WERI-Rb-1 (cell line): ENCODE results near the gene MGST3.

Source experiments
- DNase-seq: peaks from one replicate; pipeline ENCODE4 v3.0.0-alpha.2; 2020
- H3K27ac ChIP-seq: fragments of 250-450 bp; sonication (Bioruptor Pico); 2 replicates; pipeline ENCODE4 v1.5.1; 2020; ENCODE audit warnings: mild to moderate bottlenecking, moderate library complexity
- H3K27me3 ChIP-seq: fragments of 250-450 bp; sonication (Bioruptor Pico); 2 replicates; pipeline ENCODE4 v1.5.1; 2021; ENCODE audit warnings: mild to moderate bottlenecking, low read depth, moderate library complexity; ENCODE audit not compliant: insufficient read depth, severe bottlenecking
- H3K36me3 ChIP-seq: fragments of 250-450 bp; sonication (Bioruptor Pico); 2 replicates; pipeline ENCODE4 v1.5.1; 2020; ENCODE audit warnings: mild to moderate bottlenecking, moderate library complexity
- H3K4me3 ChIP-seq: 2 replicates; pipeline ENCODE4 v1.5.1; 2011; ENCODE audit warnings: low read depth, mild to moderate bottlenecking, control low read depth, low read length
- H3K9me3 ChIP-seq: fragments of 250-450 bp; sonication (Bioruptor Pico); 2 replicates; pipeline ENCODE4 v1.5.1; 2021; ENCODE audit warnings: mild to moderate bottlenecking, moderate library complexity; ENCODE audit not compliant: severe bottlenecking
- TF ChIP-seq, protein P1 (sequence below): IDR thresholded peaks from 2 replicates; pipeline ENCODE4 v1.5.1; 2011; ENCODE audit warnings: low read depth, mild to moderate bottlenecking, control low read depth, inconsistent platforms, low read length

Gene MGST3

DNA sequence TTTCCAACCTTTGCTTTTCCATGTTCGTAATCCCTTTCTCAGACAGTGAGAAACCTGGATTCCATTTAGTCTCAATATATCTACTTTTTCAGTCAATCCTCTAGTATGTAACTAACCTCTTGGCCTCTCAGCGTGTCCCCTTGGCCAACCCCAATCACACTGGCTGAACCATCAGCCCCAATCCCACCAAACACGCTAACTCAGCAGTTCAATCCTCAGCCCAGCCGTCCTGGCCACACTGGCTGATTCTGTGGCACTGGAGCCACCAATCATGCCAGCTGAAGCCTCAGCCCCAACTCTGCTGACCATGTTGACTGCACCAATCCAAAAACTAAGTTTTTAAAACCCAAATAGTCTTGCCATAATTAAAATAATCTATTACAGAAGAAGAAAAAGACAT lies 6.6 kb upstream of the MGST3 start:
- no peaks in the 10 kb centered on the region for H3K36me3 ChIP-seq
- no peaks in the 10 kb centered on the region for H3K9me3 ChIP-seq
- H3K4me3 ChIP-seq, result no peak overlapping the region
- no peaks in the 10 kb centered on the region for H3K27me3 ChIP-seq
- TF ChIP-seq, protein P1, sequence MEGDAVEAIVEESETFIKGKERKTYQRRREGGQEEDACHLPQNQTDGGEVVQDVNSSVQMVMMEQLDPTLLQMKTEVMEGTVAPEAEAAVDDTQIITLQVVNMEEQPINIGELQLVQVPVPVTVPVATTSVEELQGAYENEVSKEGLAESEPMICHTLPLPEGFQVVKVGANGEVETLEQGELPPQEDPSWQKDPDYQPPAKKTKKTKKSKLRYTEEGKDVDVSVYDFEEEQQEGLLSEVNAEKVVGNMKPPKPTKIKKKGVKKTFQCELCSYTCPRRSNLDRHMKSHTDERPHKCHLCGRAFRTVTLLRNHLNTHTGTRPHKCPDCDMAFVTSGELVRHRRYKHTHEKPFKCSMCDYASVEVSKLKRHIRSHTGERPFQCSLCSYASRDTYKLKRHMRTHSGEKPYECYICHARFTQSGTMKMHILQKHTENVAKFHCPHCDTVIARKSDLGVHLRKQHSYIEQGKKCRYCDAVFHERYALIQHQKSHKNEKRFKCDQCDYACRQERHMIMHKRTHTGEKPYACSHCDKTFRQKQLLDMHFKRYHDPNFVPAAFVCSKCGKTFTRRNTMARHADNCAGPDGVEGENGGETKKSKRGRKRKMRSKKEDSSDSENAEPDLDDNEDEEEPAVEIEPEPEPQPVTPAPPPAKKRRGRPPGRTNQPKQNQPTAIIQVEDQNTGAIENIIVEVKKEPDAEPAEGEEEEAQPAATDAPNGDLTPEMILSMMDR, result no peak
- no peak for DNase-seq
- H3K27ac ChIP-seq, result no peak overlapping the region

DNA sequence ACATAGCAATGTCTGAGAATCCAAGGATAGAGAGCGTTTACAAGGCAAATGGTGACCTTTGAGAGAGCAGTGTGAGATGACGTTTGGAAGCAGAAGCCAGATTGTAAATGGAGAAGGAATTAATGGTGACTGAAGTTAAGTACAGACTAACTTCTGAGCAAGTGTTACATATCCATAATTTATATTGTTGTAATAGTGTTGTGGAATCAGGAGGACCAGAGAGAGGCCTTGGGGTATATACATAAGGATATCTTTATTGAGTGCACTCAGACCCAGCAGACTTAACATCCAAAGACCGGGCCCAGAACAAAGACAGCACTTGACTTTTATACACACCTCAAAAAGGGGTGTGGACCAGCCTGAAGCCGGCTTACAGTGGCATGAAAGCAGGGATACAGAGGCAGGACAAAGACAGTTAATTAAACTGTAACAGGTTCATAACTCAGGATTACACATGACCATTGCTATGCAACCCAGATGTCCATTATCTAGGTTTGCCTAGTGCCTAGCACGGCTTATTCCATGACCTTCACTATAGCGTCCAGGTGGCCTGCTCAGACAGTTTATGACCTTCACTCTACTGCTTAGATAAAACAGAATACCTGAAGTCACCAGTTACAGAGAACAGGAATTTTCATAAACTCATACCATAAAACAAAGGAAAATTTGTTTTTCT lies 2.7 kb upstream of the MGST3 start:
- Histone ChIP-seq H3K36me3 (no peaks in the 10 kb centered on the region; the same call in 1 of the 2 replicates), H3K4me3 (no peak overlapping the region), H3K27ac (peak overlapping the region; percentile 93), H3K27me3 (no peaks in the 10 kb centered on the region), H3K9me3 (no peaks in the 10 kb centered on the region)
- TF ChIP-seq, protein P1, result no peak
- DNase-seq, result peak; percentile 57

DNA sequence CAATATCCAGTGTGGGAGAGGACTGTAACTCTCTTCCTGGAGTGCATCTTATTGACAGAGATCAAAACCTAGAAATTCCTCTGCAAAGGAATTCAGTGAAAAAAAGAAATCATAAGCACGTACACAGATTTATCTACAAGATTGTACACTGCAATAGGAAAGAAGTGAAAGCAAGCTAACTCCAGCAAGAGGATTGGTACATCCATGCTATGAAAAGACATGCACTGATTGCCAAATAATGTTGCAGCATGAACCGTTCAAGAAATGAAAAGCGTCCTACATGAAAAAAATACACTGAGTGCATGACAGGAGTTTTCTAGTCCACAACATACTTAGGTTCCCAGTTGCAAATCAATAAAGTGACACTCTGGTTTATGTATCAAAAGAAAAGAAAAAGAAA lies 1.9 kb upstream of the MGST3 start:
- TF ChIP-seq, protein P1, result no peak
- Histone ChIP-seq H3K27ac (peak overlapping the region; percentile 93), H3K4me3 (no peak overlapping the region), H3K9me3 (no peaks in the 10 kb centered on the region), H3K36me3 (no peaks in the 10 kb centered on the region; the same call in 1 of the 2 replicates), H3K27me3 (no peaks in the 10 kb centered on the region)
- DNase-seq, result no peak

DNA sequence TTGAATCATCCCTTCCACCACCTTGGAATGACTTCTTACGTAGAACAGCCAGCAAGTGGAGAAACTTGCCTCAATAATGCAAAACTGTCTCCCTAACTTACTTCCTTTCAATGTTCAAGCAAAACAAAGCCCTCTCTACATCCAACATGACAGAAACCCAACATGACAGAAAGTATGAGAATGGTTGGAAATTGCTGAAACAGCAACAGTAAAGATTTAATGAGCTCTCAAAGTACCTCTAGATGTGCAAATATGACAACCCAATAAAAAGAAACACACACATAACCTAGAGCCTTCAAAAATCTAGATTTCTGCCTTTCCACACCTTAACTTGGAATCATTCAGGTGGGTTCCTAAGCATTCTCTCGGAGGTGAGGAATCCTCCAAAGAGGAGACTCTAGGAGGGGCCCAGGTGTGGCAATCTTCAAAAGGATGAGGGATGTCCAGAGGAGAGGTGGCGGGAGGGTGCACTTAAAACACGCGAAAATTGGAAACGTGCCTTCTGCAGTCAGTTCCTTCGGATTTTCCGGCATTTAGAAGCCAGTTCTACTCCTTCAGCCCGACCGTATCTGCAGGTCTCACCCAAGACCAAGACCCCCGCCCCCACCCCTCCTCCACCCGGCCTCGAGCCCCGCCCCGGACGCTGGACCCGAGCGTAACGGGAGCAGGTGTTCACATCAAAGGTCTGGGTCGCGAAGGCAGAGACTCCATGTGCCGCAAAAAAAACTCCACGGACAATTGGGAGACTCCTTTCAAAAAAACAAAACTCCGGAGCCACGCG lies 996 bp upstream of the MGST3 start:
- Histone ChIP-seq H3K36me3 (no peaks in the 10 kb centered on the region; the same call in 1 of the 2 replicates), H3K27me3 (no peaks in the 10 kb centered on the region), H3K4me3 (peak overlapping the region; percentile 93), H3K9me3 (no peaks in the 10 kb centered on the region), H3K27ac (peak overlapping the region; percentile 93)
- DNase-seq, result peak; percentile 69
- TF ChIP-seq, protein P1, result no peak

DNA sequence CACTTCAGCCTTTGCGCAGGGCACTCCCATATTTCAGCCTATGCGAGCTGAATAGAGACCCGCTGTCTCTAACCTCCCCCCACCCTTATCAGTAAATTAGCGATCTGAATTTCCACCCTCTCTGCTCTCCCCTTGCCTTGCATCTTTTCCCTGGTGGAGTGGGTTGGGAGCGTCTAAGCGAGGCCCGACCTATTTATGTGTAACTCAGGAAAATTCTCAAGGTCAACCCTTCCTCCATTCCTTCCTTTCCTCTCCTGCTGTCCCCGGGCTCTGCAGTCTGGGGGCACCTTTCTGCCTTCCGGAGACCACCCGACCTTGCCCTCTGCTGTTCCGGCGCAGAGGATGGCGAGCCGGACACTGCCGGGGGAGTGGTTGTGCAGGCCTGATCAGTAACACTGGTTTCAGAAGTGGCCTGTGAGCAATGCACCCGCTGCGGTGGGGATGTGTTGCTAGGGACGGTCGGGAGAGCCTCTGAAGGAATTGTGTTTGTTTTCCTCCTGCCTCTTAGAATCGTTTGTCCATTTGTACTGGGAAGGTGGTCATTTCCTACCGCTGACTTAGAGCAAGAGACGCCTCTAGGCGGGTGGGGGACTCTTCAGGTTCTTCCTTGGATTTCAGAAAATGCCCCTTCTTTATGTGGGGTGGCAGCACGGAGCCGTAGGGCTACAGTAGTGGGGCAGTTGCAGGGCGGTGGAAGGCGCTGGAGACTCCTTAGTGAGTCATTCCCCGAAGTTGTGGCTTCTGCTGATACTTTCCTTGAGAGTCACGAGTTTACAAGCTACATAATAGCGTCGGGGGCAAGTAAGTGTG lies 513 bp downstream of the MGST3 start:
- peak; percentile 26 for DNase-seq
- TF ChIP-seq, protein P1, result no peak
- H3K27ac ChIP-seq, result peak overlapping the region; percentile 93
- H3K4me3 ChIP-seq, result peak overlapping the region; percentile 93
- no peaks in the 10 kb centered on the region for H3K9me3 ChIP-seq
- H3K27me3 ChIP-seq, result no peaks in the 10 kb centered on the region
- peaks cover 8% of the 10 kb centered on the region for H3K36me3 ChIP-seq
